Thoracic aorta (tissue), 2 donors: ENCODE data around the gene ROBO3. TPM values are rescaled to one million over a fixed set of nuclear protein-coding genes. Genes with fewer than 3 reads are reported as not detected.

Experiments used
- ATAC-seq: fragments of 150-250 bp; one replicate; pipeline ENCODE4 v1.8.0; 2017; ENCODE audit warnings: low read depth; ENCODE audit not compliant: insufficient number of reproducible peaks, low FRiP score
- DNase-seq: peaks from one replicate; pipeline ENCODE4 v3.0.0-alpha.2; 2020; ENCODE audit warnings: low spot score
- H3K27ac ChIP-seq, 2 donors: fragments of 200-600 bp; sonication (generic); 1 replicate in 1 of 2; 2 replicates in 1 of 2; pipeline ENCODE4 v1.5.1; 2016; ENCODE audit warnings: mild to moderate bottlenecking in 2 of 2, moderate library complexity in 2 of 2
- H3K27me3 ChIP-seq: fragments of 200-600 bp; sonication (generic); replicated peaks from 2 replicates; pipeline ENCODE4 v1.6.0; 2016; ENCODE audit warnings: mild to moderate bottlenecking; ENCODE audit not compliant: insufficient read depth
- H3K36me3 ChIP-seq: fragments of 200-600 bp; sonication (generic); one replicate; pipeline ENCODE4 v1.5.1; 2016
- H3K4me1 ChIP-seq, 2 donors: fragments of 200-600 bp; sonication (generic); 1 replicate in 1 of 2; 2 replicates in 1 of 2; pipeline versions ENCODE4 v1.5.1 to v1.6.0; 2016; ENCODE audit warnings: low read depth in 2 of 2, mild to moderate bottlenecking in 1 of 2; ENCODE audit not compliant: control insufficient read depth in 1 of 2
- H3K4me3 ChIP-seq: fragments of 200-600 bp; sonication (generic); 2 replicates; pipeline ENCODE4 v1.5.1; 2016; ENCODE audit warnings: mild to moderate bottlenecking
- H3K9me3 ChIP-seq: fragments of 200-600 bp; sonication (generic); 2 replicates; pipeline ENCODE4 v1.5.1; 2016
- CTCF ChIP-seq: fragments of 200-600 bp; sonication (generic); IDR thresholded peaks from one replicate; pipeline ENCODE4 v1.5.1; 2019; ENCODE audit warnings: antibody characterized with exemption
- total RNA-seq, 2 donors: library from RNA; depleted of rRNA; stranded (reverse); fragments of >200 nt; gene quantifications; one replicate each; pipeline versions ENCODE4 v1.1.0 to v1.2.3, GENCODE V29; 2016

Gene ROBO3
- total RNA-seq, 2 donors from 2014 or later: 5.5 to 13.7 TPM

- Histone ChIP-seq H3K27me3 (peaks cover 50% of the 10 kb centered on the region), H3K36me3 (no peaks in the 10 kb centered on the region), H3K4me3 (no peak overlapping the region), H3K27ac (no peak overlapping the region), H3K4me1 (peaks cover 5 to 22% of the 10 kb centered on the region in 2 donors), H3K9me3 (no peaks in the 10 kb centered on the region)
- no peak for ATAC-seq
- TF ChIP-seq CTCF: no peak
- DNase-seq: no peak
These were observed 21.7 kb upstream of the ROBO3 start for GRCh38 chr11:124843616-124843910.

- Histone ChIP-seq H3K4me1 (peaks cover 0 to 14% of the 10 kb centered on the region in 2 donors), H3K27ac (no peak overlapping the region), H3K9me3 (no peaks in the 10 kb centered on the region), H3K36me3 (no peaks in the 10 kb centered on the region), H3K4me3 (no peak overlapping the region), H3K27me3 (peaks cover 42% of the 10 kb centered on the region)
- no peak for ATAC-seq
- no peak for DNase-seq
- TF ChIP-seq CTCF: no peak
These were observed 20.6 kb upstream of the ROBO3 start for GRCh38 chr11:124844664-124845079.

- no peak overlapping the region for H3K4me3 ChIP-seq
- peaks cover 32% of the 10 kb centered on the region for H3K27me3 ChIP-seq
- TF ChIP-seq CTCF: no peak
- H3K36me3 ChIP-seq: no peaks in the 10 kb centered on the region
- peaks cover 0 to 7% of the 10 kb centered on the region in 2 donors for H3K4me1 ChIP-seq
- no peak for ATAC-seq
- no peak overlapping the region for H3K27ac ChIP-seq
- no peaks in the 10 kb centered on the region for H3K9me3 ChIP-seq
- no peak for DNase-seq
These were observed 19.1 kb upstream of the ROBO3 start for GRCh38 chr11:124846070-124846673.

- ATAC-seq: no peak
- Histone ChIP-seq H3K27me3 (peaks cover 9% of the 10 kb centered on the region), H3K4me1 (peaks cover 8 to 11% of the 10 kb centered on the region in 2 donors)
These were observed 6.1 kb upstream of the ROBO3 start for GRCh38 chr11:124859171-124859570.

GRCh38 chr11:124861670-124862069 lies 3.6 kb upstream of the ROBO3 start:
- Histone ChIP-seq H3K9me3 (no peaks in the 10 kb centered on the region), H3K27me3 (peaks cover 22% of the 10 kb centered on the region), H3K36me3 (no peaks in the 10 kb centered on the region), H3K4me1 (peaks cover 27% of the 10 kb centered on the region in 2 donors), H3K27ac (no peak overlapping the region), H3K4me3 (no peak overlapping the region)
- ATAC-seq (no peak), DNase-seq (no peak)
- TF ChIP-seq CTCF: no peak

More at GRCh38 chr11:124859171-124859570, 6.1 kb upstream of the ROBO3 start:
- Histone ChIP-seq H3K4me3 (no peak overlapping the region), H3K36me3 (no peaks in the 10 kb centered on the region), H3K27ac (no peak overlapping the region), H3K9me3 (no peaks in the 10 kb centered on the region)
- DNase-seq: no peak
- TF ChIP-seq CTCF: no peak
